H9 (cell line): ENCODE results near the gene KLHL21. TPM values are rescaled to one million over a fixed set of nuclear protein-coding genes. Genes with fewer than 3 reads are reported as not detected.

Experiments
- DNase-seq: peaks from one replicate; pipeline ENCODE4 v3.0.0-alpha.2; 2017
- H2AFZ ChIP-seq: one replicate; pipeline ENCODE4 v1.6.1; 2013; ENCODE audit warnings: mild to moderate bottlenecking, low read length, control low read depth, moderate library complexity
- H2AK5ac ChIP-seq: 2 replicates; pipeline ENCODE4 v1.6.1; 2013; ENCODE audit warnings: low read length, control low read depth, mixed read lengths; ENCODE audit not compliant: insufficient read length
- H2BK120ac ChIP-seq: one replicate; pipeline ENCODE4 v1.6.1; 2013; ENCODE audit warnings: low read depth, mild to moderate bottlenecking, low read length, control low read depth, inconsistent platforms; ENCODE audit not compliant: poor library complexity, severe bottlenecking
- H2BK12ac ChIP-seq: 2 replicates; pipeline ENCODE4 v1.6.1; 2013; ENCODE audit warnings: low read length, control low read depth, mixed read lengths, low read depth; ENCODE audit not compliant: insufficient read length
- H2BK15ac ChIP-seq: 2 replicates; pipeline ENCODE4 v1.6.1; 2013; ENCODE audit warnings: low read depth, low read length, control low read depth
- H2BK20ac ChIP-seq: one replicate; pipeline ENCODE4 v1.6.1; 2013; ENCODE audit warnings: low read depth, mild to moderate bottlenecking, low read length, control low read depth, inconsistent platforms; ENCODE audit not compliant: poor library complexity, severe bottlenecking
- H2BK5ac ChIP-seq: 2 replicates; pipeline ENCODE4 v1.6.1; 2013; ENCODE audit warnings: low read length, control low read depth, mixed read lengths; ENCODE audit not compliant: insufficient read length
- H3K14ac ChIP-seq: 2 replicates; pipeline ENCODE4 v1.6.1; 2013; ENCODE audit warnings: low read length, control low read depth; ENCODE audit not compliant: insufficient read depth
- H3K18ac ChIP-seq: 2 replicates; pipeline ENCODE4 v1.6.1; 2013; ENCODE audit warnings: low read depth, mild to moderate bottlenecking, mixed read lengths, low read length, control low read depth; ENCODE audit not compliant: insufficient read length
- H3K23ac ChIP-seq: 2 replicates; pipeline ENCODE4 v1.6.1; 2013; ENCODE audit warnings: low read length, control low read depth, mixed read lengths, low read depth; ENCODE audit not compliant: insufficient read length
- H3K23me2 ChIP-seq: 2 replicates; pipeline ENCODE4 v1.6.1; 2013; ENCODE audit warnings: low read depth, mild to moderate bottlenecking, mixed read lengths, low read length, control low read depth; ENCODE audit not compliant: insufficient read length, poor library complexity, severe bottlenecking
- H3K27ac ChIP-seq: 2 replicates; pipeline ENCODE4 v1.5.1; 2013; ENCODE audit warnings: low read length, control low read depth, mixed read lengths, low read depth; ENCODE audit not compliant: insufficient read length
- H3K27me3 ChIP-seq: 2 replicates; pipeline ENCODE4 v1.6.1; 2013; ENCODE audit warnings: low read length, control low read depth, inconsistent platforms; ENCODE audit not compliant: insufficient read depth
- H3K4ac ChIP-seq: 2 replicates; pipeline ENCODE4 v1.6.1; 2013; ENCODE audit warnings: low read depth, mild to moderate bottlenecking, control low read depth, inconsistent platforms, low read length, moderate library complexity
- H3K4me1 ChIP-seq: 2 replicates; pipeline ENCODE4 v1.6.1; 2013; ENCODE audit warnings: low read length, control low read depth, inconsistent platforms; ENCODE audit not compliant: insufficient read depth
- H3K4me2 ChIP-seq: 2 replicates; pipeline ENCODE4 v1.6.1; 2013; ENCODE audit warnings: low read length, control low read depth, mixed read lengths; ENCODE audit not compliant: insufficient read length, insufficient read depth
- H3K56ac ChIP-seq: 2 replicates; pipeline ENCODE4 v1.6.1; 2013; ENCODE audit warnings: low read depth, mild to moderate bottlenecking, mixed read lengths, low read length, control low read depth; ENCODE audit not compliant: insufficient read length
- H3K79me1 ChIP-seq: 2 replicates; pipeline ENCODE4 v1.6.1; 2013; ENCODE audit warnings: low read depth, mild to moderate bottlenecking, moderate library complexity, low read length, control low read depth, inconsistent platforms; ENCODE audit not compliant: insufficient read depth, poor library complexity, severe bottlenecking
- H3K79me2 ChIP-seq: 2 replicates; pipeline ENCODE4 v1.6.1; 2013; ENCODE audit warnings: low read length, control low read depth, inconsistent platforms; ENCODE audit not compliant: insufficient read depth
- H3K9ac ChIP-seq: 2 replicates; pipeline ENCODE4 v1.6.1; 2013; ENCODE audit warnings: low read length, control low read depth, mixed read lengths; ENCODE audit not compliant: insufficient read length; ENCODE audit errors: extremely low read depth
- H3K9me3 ChIP-seq: one replicate; pipeline ENCODE4 v1.6.1; 2013; ENCODE audit warnings: low read depth, low read length, inconsistent platforms; ENCODE audit not compliant: control insufficient read depth
- H3T11ph ChIP-seq: one replicate; pipeline ENCODE4 v1.6.1; 2013; ENCODE audit warnings: mild to moderate bottlenecking, low read length, control low read depth, inconsistent platforms
- H4K20me1 ChIP-seq: one replicate; pipeline ENCODE4 v1.6.1; 2013; ENCODE audit not compliant: control insufficient read depth, insufficient read length, insufficient read depth
- H4K5ac ChIP-seq: 2 replicates; pipeline ENCODE4 v1.6.1; 2013; ENCODE audit warnings: low read depth, mild to moderate bottlenecking, mixed read lengths, low read length, control low read depth; ENCODE audit not compliant: insufficient read length
- H4K8ac ChIP-seq: replicated peaks from 2 replicates; pipeline ENCODE4 v1.6.1; 2013; ENCODE audit warnings: low read length, control low read depth, mixed read lengths, low read depth; ENCODE audit not compliant: insufficient read length
- H4K91ac ChIP-seq: 2 replicates; pipeline ENCODE4 v1.6.1; 2013; ENCODE audit warnings: low read depth, mild to moderate bottlenecking, moderate library complexity, mixed read lengths, low read length, control low read depth; ENCODE audit not compliant: insufficient read length
- H3K27ac Mint-ChIP-seq, 3 experiments: 2 replicates in 2 of 3; 3 replicates in 1 of 3; pipeline ENCODE4 v1.8.0; 2020 to 2021; ENCODE audit warnings: mixed read lengths in 3 of 3, mild to moderate bottlenecking in 1 of 3, moderate library complexity in 1 of 3
- H3K27me3 Mint-ChIP-seq: 2 replicates; pipeline ENCODE4 v1.8.0; 2021; ENCODE audit warnings: low read depth, mild to moderate bottlenecking, moderate library complexity, mixed read lengths
- H3K36me3 Mint-ChIP-seq, 3 experiments: 2 replicates in 2 of 3; 3 replicates in 1 of 3; pipeline ENCODE4 v1.8.0; 2020 to 2021; ENCODE audit warnings: low read depth in 3 of 3, mixed read lengths in 3 of 3; ENCODE audit not compliant: insufficient read depth in 1 of 3
- H3K4me1 Mint-ChIP-seq, 2 experiments: 2 replicates each; pipeline ENCODE4 v1.8.0; 2020; ENCODE audit warnings: mixed read lengths in 2 of 2
- H3K4me3 Mint-ChIP-seq, 2 experiments: 2 replicates in 1 of 2; 3 replicates in 1 of 2; pipeline ENCODE4 v1.8.0; 2020 to 2021; ENCODE audit warnings: mild to moderate bottlenecking in 2 of 2, mixed read lengths in 2 of 2, moderate library complexity in 1 of 2
- H3K9me3 Mint-ChIP-seq, 2 experiments: 2 replicates in 1 of 2; 3 replicates in 1 of 2; pipeline ENCODE4 v1.8.0; 2020; ENCODE audit warnings: mild to moderate bottlenecking in 2 of 2, mixed read lengths in 2 of 2, moderate library complexity in 1 of 2
- WGBS: extraction: QIAGEN DNeasy Blood & Tissue Kit; methylation state at CpG from one replicate; pipeline ENCODE4 v1.1.7; 2013; ENCODE audit warnings: missing lambda C conversion rate, low lambda C conversion rate, mixed read lengths; ENCODE audit not compliant: insufficient read length; ENCODE audit errors: extremely low coverage; 5-methylcytosine and 5-hydroxymethylcytosine counted together
- total RNA-seq: library from RNA; stranded (reverse); gene quantifications from 2 replicates; pipeline ENCODE4 v1.2.1, GENCODE V29; 2021
- TF ChIP-seq, protein P1 (sequence below): fragments of 200-600 bp; sonication (generic); conservative IDR thresholded peaks from 3 replicates; pipeline ENCODE4 v1.8.0; 2021; ENCODE audit warnings: antibody characterized with exemption, mild to moderate bottlenecking

KLHL21 gene
- total RNA-seq, 1 experiment from 2014 or later, result 31.9 TPM

DNA sequence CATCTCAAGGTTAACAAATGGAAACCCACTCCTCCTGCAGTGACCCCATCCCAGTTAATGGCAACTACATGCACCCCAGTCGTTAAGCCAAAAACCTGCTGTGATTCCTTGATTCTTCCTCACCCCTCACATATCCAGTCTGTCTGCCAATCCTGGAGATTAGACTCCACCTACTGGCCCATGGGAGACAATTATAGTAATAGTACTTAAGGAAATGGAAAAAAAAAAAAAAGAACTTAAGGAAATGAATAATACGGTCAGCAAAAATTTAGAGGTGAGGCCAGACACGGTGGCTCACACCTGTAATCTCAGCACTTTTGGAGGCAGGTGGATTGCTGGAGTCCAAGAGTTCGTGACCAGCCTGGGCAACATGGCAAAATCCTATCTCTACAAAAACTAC lies 55.4 kb downstream of the KLHL21 start:
- Mint-ChIP-seq H3K4me1 (no peaks in the 10 kb centered on the region), H3K36me3 (peaks cover 43 to 76% (median 67%) of the 10 kb centered on the region in 3 experiments), H3K27ac (no peak overlapping the region), H3K4me3 (no peak overlapping the region), H3K9me3 (no peaks in the 10 kb centered on the region), H3K27me3 (no peaks in the 10 kb centered on the region; the same call in 1 of the 2 replicates)
- no peak overlapping the region for H2BK20ac ChIP-seq
- no peak overlapping the region for H4K5ac ChIP-seq
- H3T11ph ChIP-seq, result no peak overlapping the region
- no peaks in the 10 kb centered on the region for H3K23me2 ChIP-seq
- H3K9me3 ChIP-seq, result no peaks in the 10 kb centered on the region
- no peak overlapping the region for H2AK5ac ChIP-seq
- H2BK15ac ChIP-seq, result no peak overlapping the region
- no peak overlapping the region for H2BK120ac ChIP-seq
- H3K56ac ChIP-seq, result no peak overlapping the region
- no peaks in the 10 kb centered on the region; the same call in 1 of the 2 replicates for H3K79me2 ChIP-seq
- no peak overlapping the region for H3K27ac ChIP-seq
- H3K23ac ChIP-seq, result no peak overlapping the region
- DNase-seq, result no peak
- H2BK5ac ChIP-seq, result no peak overlapping the region
- no peak overlapping the region for H4K8ac ChIP-seq
- no peaks in the 10 kb centered on the region for H4K20me1 ChIP-seq
- no peaks in the 10 kb centered on the region for H3K27me3 ChIP-seq
- no CpG with 5 or more reads among the region's 4 CpGs for WGBS
- H2AFZ ChIP-seq, result no peak overlapping the region
- H3K4ac ChIP-seq, result no peak overlapping the region
- TF ChIP-seq, protein P1, sequence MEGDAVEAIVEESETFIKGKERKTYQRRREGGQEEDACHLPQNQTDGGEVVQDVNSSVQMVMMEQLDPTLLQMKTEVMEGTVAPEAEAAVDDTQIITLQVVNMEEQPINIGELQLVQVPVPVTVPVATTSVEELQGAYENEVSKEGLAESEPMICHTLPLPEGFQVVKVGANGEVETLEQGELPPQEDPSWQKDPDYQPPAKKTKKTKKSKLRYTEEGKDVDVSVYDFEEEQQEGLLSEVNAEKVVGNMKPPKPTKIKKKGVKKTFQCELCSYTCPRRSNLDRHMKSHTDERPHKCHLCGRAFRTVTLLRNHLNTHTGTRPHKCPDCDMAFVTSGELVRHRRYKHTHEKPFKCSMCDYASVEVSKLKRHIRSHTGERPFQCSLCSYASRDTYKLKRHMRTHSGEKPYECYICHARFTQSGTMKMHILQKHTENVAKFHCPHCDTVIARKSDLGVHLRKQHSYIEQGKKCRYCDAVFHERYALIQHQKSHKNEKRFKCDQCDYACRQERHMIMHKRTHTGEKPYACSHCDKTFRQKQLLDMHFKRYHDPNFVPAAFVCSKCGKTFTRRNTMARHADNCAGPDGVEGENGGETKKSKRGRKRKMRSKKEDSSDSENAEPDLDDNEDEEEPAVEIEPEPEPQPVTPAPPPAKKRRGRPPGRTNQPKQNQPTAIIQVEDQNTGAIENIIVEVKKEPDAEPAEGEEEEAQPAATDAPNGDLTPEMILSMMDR, result no peak
- H3K4me2 ChIP-seq, result no peak overlapping the region
- no peak overlapping the region for H2BK12ac ChIP-seq
- no peaks in the 10 kb centered on the region for H3K4me1 ChIP-seq
- no peak overlapping the region for H3K14ac ChIP-seq
- H3K79me1 ChIP-seq, result no peaks in the 10 kb centered on the region
- no peak overlapping the region for H4K91ac ChIP-seq
- H3K9ac ChIP-seq, result no peak overlapping the region
- H3K18ac ChIP-seq, result no peak overlapping the region
